GM12878 (cell line): ENCODE measurements around the gene FAM163B. TPM values are rescaled to one million over a fixed set of nuclear protein-coding genes. Genes with fewer than 3 reads are reported as not detected.

Source experiments
- ATAC-seq: fragments of 200-7000 bp; cut with Tn5 transposase; 3 replicates; pipeline ENCODE4 v1.9.1; 2020; ENCODE audit warnings: mild to moderate bottlenecking, moderate library complexity
- BruUV-seq: library from RNA; stranded (reverse); fragments of 400-500 nt; replicated peaks from 2 replicates; lab custom pipeline; 2021; lab: Mats Ljungman, UMichigan
- CTCF ChIA-PET: fragments of 300-600 bp; sonication (Branson Sonifier 250); formaldehyde crosslinking; extraction: SDS; loops from one replicate; lab custom pipeline; 2021; ENCODE audit warnings: inconsistent platforms; lab: Yijun Ruan, JAX
- POLR2A ChIA-PET: fragments of 350-600 bp; formaldehyde crosslinking; extraction: SDS; loops from one replicate; lab custom pipeline; 2021; ENCODE audit warnings: inconsistent platforms; lab: Charles Lee
- RAD21 ChIA-PET: fragments of 300-600 bp; sonication (Branson Sonifier 250); formaldehyde crosslinking; loops from one replicate; lab custom pipeline; 2023; ENCODE audit warnings: antibody characterized with exemption; ENCODE audit not compliant: unreplicated experiment; lab: Charles Lee
- SMC1A ChIA-PET: fragments of 300-600 bp; sonication (Branson Sonifier 250); formaldehyde crosslinking; loops from one replicate; lab custom pipeline; 2023; ENCODE audit not compliant: unreplicated experiment, uncharacterized antibody; lab: Charles Lee
- DNase-seq: peaks from one replicate; pipeline ENCODE4 v3.0.0-alpha.2; 2011; ENCODE audit warnings: low read depth, low spot score
- FAIRE-seq: peaks from 3 replicates; lab custom pipeline; 2011; peaks lifted over from hg19 to GRCh38; lab: Jason Lieb, UNC
- H2AFZ ChIP-seq: 2 replicates; pipeline ENCODE4 v1.6.0; 2011; ENCODE audit warnings: low read depth, low read length, control low read depth; ENCODE audit not compliant: control insufficient read depth
- H3K27ac ChIP-seq: 2 replicates; pipeline ENCODE4 v1.5.1; 2011; ENCODE audit warnings: control low read depth; ENCODE audit not compliant: control insufficient read depth, insufficient read depth
- H3K27me3 ChIP-seq, 2 experiments: replicated peaks in 1 of 2; 2 replicates each; pipeline versions ENCODE4 v1.6.0 to v1.6.1; 2011; ENCODE audit warnings: low read length in 1 of 2; ENCODE audit not compliant: control insufficient read depth in 2 of 2, insufficient read depth in 2 of 2
- H3K36me3 ChIP-seq, 2 experiments: 2 replicates each; pipeline ENCODE4 v1.5.1; 2011; ENCODE audit warnings: low read length in 1 of 2; ENCODE audit not compliant: control insufficient read depth in 2 of 2, insufficient read depth in 2 of 2
- H3K4me1 ChIP-seq: 2 replicates; pipeline ENCODE4 v1.6.1; 2011; ENCODE audit warnings: mild to moderate bottlenecking, low read length, moderate library complexity, mixed read lengths; ENCODE audit not compliant: control insufficient read depth, insufficient read depth
- H3K4me2 ChIP-seq: 2 replicates; pipeline ENCODE4 v1.6.0; 2011; ENCODE audit warnings: control low read depth; ENCODE audit not compliant: control insufficient read depth, insufficient read depth
- H3K4me3 ChIP-seq: fragments of 200-600 bp; sonication (generic); 2 replicates; pipeline ENCODE4 v1.5.1; 2016
- H3K79me2 ChIP-seq: 2 replicates; pipeline ENCODE4 v1.6.0; 2011; ENCODE audit warnings: low read length; ENCODE audit not compliant: control insufficient read depth, insufficient read depth
- H3K9ac ChIP-seq: 2 replicates; pipeline ENCODE4 v1.8.0; 2011; ENCODE audit warnings: low read length, control low read depth, mixed read lengths; ENCODE audit not compliant: control insufficient read depth, insufficient read depth
- H3K9me3 ChIP-seq: replicated peaks from 3 replicates; pipeline ENCODE4 v1.5.1; 2011; ENCODE audit warnings: mild to moderate bottlenecking, low read length; ENCODE audit not compliant: control insufficient read depth, insufficient read depth
- H4K20me1 ChIP-seq: 2 replicates; pipeline ENCODE4 v1.6.0; 2011; ENCODE audit not compliant: control insufficient read depth, insufficient read depth
- BCL3 ChIP-seq: IDR thresholded peaks from 2 replicates; pipeline ENCODE4 v1.6.1; 2011; ENCODE audit warnings: borderline replicate concordance, low read depth, mild to moderate bottlenecking, moderate library complexity, low read length; ENCODE audit not compliant: insufficient read depth, poor library complexity, severe bottlenecking
- BMI1 ChIP-seq: fragments of 450-650 bp; IDR thresholded peaks from 2 replicates; pipeline ENCODE4 v1.6.1; 2016; ENCODE audit warnings: mild to moderate bottlenecking, moderate library complexity, borderline replicate concordance
- CHD1 ChIP-seq: IDR thresholded peaks from 2 replicates; pipeline ENCODE4 v1.6.1; 2012; ENCODE audit warnings: low read depth, low read length, improper control_type of control experiment
- CHD2 ChIP-seq: IDR thresholded peaks from 2 replicates; pipeline ENCODE4 v1.6.1; 2011; ENCODE audit warnings: low read depth, low read length, improper control_type of control experiment, borderline replicate concordance
- E2F8 ChIP-seq: fragments of 450-650 bp; IDR thresholded peaks from 2 replicates; pipeline ENCODE4 v1.6.1; 2018; ENCODE audit warnings: mild to moderate bottlenecking, low read depth, moderate library complexity; ENCODE audit not compliant: partially characterized antibody
- EED ChIP-seq: sonication (generic); IDR thresholded peaks from 2 replicates; pipeline ENCODE4 v1.6.1; 2016; ENCODE audit warnings: antibody characterized with exemption, low read depth
- EP300 ChIP-seq, 2 experiments: fragments of 150-350 bp in 1 of 2; IDR thresholded peaks; 2 replicates each; pipeline ENCODE4 v1.6.1; 2011 to 2012; ENCODE audit warnings: low read depth in 2 of 2, low read length in 2 of 2, borderline replicate concordance in 1 of 2, improper control_type of control experiment in 1 of 2, inconsistent platforms in 1 of 2; ENCODE audit not compliant: control insufficient read depth in 1 of 2
- HCFC1 ChIP-seq: fragments of 150-350 bp; IDR thresholded peaks from 2 replicates; pipeline ENCODE4 v1.6.1; 2014; ENCODE audit warnings: low read length
- HDGF ChIP-seq: fragments of 450-650 bp; IDR thresholded peaks from 2 replicates; pipeline ENCODE4 v1.6.1; 2016; ENCODE audit warnings: antibody characterized with exemption
- JUNB ChIP-seq: IDR thresholded peaks from 2 replicates; pipeline ENCODE4 v1.6.1; 2016; ENCODE audit warnings: antibody characterized with exemption, mild to moderate bottlenecking
- KLF5 ChIP-seq: fragments of 450-650 bp; IDR thresholded peaks from 2 replicates; pipeline ENCODE4 v1.6.1; 2014; ENCODE audit warnings: mild to moderate bottlenecking; ENCODE audit not compliant: partially characterized antibody
- POLR2AphosphoS5 ChIP-seq: IDR thresholded peaks from 2 replicates; pipeline ENCODE4 v1.6.1; 2011; ENCODE audit warnings: mild to moderate bottlenecking, low read length, inconsistent platforms
- REST ChIP-seq: IDR thresholded peaks from 2 replicates; pipeline ENCODE4 v1.6.1; 2012; ENCODE audit warnings: mild to moderate bottlenecking, low read depth, low read length
- SUPT20H ChIP-seq: IDR thresholded peaks from 2 replicates; pipeline ENCODE4 v1.6.1; 2011; ENCODE audit warnings: low read depth, mild to moderate bottlenecking, low read length, moderate library complexity, borderline replicate concordance; ENCODE audit not compliant: control insufficient read depth
- TAF1 ChIP-seq: IDR thresholded peaks from 2 replicates; pipeline ENCODE4 v1.6.1; 2011; ENCODE audit warnings: mild to moderate bottlenecking, low read depth, low read length, borderline replicate concordance
- TCF12 ChIP-seq: IDR thresholded peaks from 2 replicates; pipeline ENCODE4 v1.6.1; 2011; ENCODE audit warnings: low read depth, mild to moderate bottlenecking, low read length
- WGBS: methylation state at CpG from one replicate; pipeline ENCODE4 v1.1.6; 2016; ENCODE audit warnings: low lambda C conversion rate; ENCODE audit not compliant: insufficient replicate concordance, insufficient coverage; ENCODE audit errors: missing lambda C conversion rate; 5-methylcytosine and 5-hydroxymethylcytosine counted together
- in situ Hi-C: fragments of 300-500 bp; cut with MboI; formaldehyde crosslinking; loops from 9 replicates; pipeline ENCODE4 v1.14.3; 2018; ENCODE audit warnings: mixed read lengths
- intact Hi-C: fragments of 100-400 bp; cut with micrococcal nuclease; formaldehyde crosslinking; loops from one replicate; pipeline ENCODE4 v1.14.2; 2022; ENCODE audit not compliant: unreplicated experiment
- polyA plus RNA-seq, 11 experiments: library from polyadenylated mRNA; depleted of rRNA in 4 of 11; unstranded in 6 of 11; stranded (reverse) in 5 of 11; fragments of >200 nt; fragmentation: Nextera tagmentation in 4 of 11; fragmentation: Illumina TruSeq in 1 of 11; extraction: Ambion mirVana in 4 of 11; extraction: Trizol in 1 of 11; gene quantifications; 1 replicate in 1 of 11; 2 replicates in 10 of 11; pipeline versions ENCODE4 v1.2.1 to v1.2.3, GENCODE V29; 2011 to 2016; ENCODE audit warnings: inconsistent platforms in 2 of 11, missing spikeins in 2 of 11, low read depth in 1 of 11
- total RNA-seq, 4 experiments: library from RNA; depleted of rRNA in 3 of 4; stranded (reverse); fragments of >200 nt in 3 of 4; fragmentation: Illumina TruSeq in 1 of 4; extraction: Trizol in 1 of 4; gene quantifications; 2 replicates each; pipeline versions ENCODE4 v1.2.1 to v1.2.3, GENCODE V29; 2013 to 2021

Gene FAM163B
- total and polyA plus RNA-seq, 10 of the 15 experiments (the other 5 are each of a cell fraction or from before 2014, with no cell fraction given), result not detected

GRCh38 chr9:133641861-133642595, 32.8 kb upstream of the FAM163B start (continued):
- no peak for TF ChIP-seq HDGF
- no peak for TF ChIP-seq E2F8
- TF ChIP-seq CHD1, result no peak
- no peak for TF ChIP-seq BCL3

GRCh38 chr9:133641396-133641655, 32.1 kb upstream of the FAM163B start:
- ChIA-PET SMC1A (no interaction called here), POLR2A (no interaction called here), CTCF (interaction anchor here (1.3 kb wide), 1 partner anchor 12 kb away, joined by 3 read pairs; no protein-coding TSS in a partner anchor), RAD21 (no interaction called here)
- Histone ChIP-seq H3K4me3 (no peak overlapping the region), H2AFZ (no peak overlapping the region), H4K20me1 (no peaks in the 10 kb centered on the region), H3K79me2 (no peaks in the 10 kb centered on the region), H3K4me1 (no peaks in the 10 kb centered on the region), H3K27me3 (no peaks in the 10 kb centered on the region; a peak in 2 of 4 replicates), H3K4me2 (no peak overlapping the region), H3K27ac (no peak overlapping the region), H3K9ac (no peak overlapping the region), H3K9me3 (no peaks in the 10 kb centered on the region), H3K36me3 (no peaks in the 10 kb centered on the region)
- 46% methylated on average over 7 of the region's 7 CpGs for WGBS
- no TSS peak for BruUV-seq
- DNase-seq (no peak), ATAC-seq (no peak), FAIRE-seq (no peak)
- in situ Hi-C loops (no loop called here), intact Hi-C loops (no loop called here)
- TF ChIP-seq EP300 (IDR thresholded peaks at IDR 0.05; ENCODE audit: borderline replicate concordance in 1 of 2, control insufficient read depth in 1 of 2, low read depth in 2 of 2, low read length in 2 of 2) (no peak), CHD2 (no peak), SUPT20H (no peak), JUNB (no peak), KLF5 (no peak), TCF12 (no peak), REST (no peak), TAF1 (no peak), HCFC1 (no peak), POLR2AphosphoS5 (no peak), BMI1 (no peak), EED (no peak)
